ENCODE results near the gene ADCY1.

- TF ChIP-seq POLR2A (IDR thresholded peaks at IDR 0.05): no peak
- TF ChIP-seq CTCF (IDR thresholded peaks at IDR 0.05): no peak
These were observed 36.6 kb downstream of the ADCY1 start for GRCh38 chr7:45610660-45611299.
